Heart right ventricle (tissue), 16 donors: ENCODE data around the gene PCNX3. TPM values are rescaled to one million over a fixed set of nuclear protein-coding genes. Genes with fewer than 3 reads are reported as not detected.

Source experiments
- ATAC-seq, 8 donors: fragments of 200-7000 bp; cut with Tn5 transposase; one replicate each; pipeline ENCODE4 v1.9.1; 2020; ENCODE audit warnings: mild to moderate bottlenecking in 8 of 8, moderate library complexity in 8 of 8, moderate number of reproducible peaks in 1 of 8
- DNase-seq, 2 donors: peaks; one replicate each; pipeline ENCODE4 v3.0.0-alpha.2; 2020
- H3K27ac ChIP-seq, 10 donors: fragments of 200-600 bp; sonication (generic) in 2 of 10; one replicate each; pipeline versions ENCODE4 v1.5.0 to v1.8.0; 2020 to 2022; ENCODE audit warnings: mild to moderate bottlenecking in 3 of 10
- H3K27me3 ChIP-seq, 7 donors: fragments of 200-600 bp; one replicate each; pipeline ENCODE4 v1.8.0; 2021 to 2022; ENCODE audit warnings: mild to moderate bottlenecking in 2 of 7
- H3K36me3 ChIP-seq, 9 donors: fragments of 200-600 bp; sonication (generic) in 1 of 9; one replicate each; pipeline versions ENCODE4 v1.5.0 to v1.8.0; 2020 to 2022; ENCODE audit warnings: mild to moderate bottlenecking in 2 of 9
- H3K4me1 ChIP-seq, 9 donors: fragments of 200-600 bp; sonication (generic) in 1 of 9; one replicate each; pipeline versions ENCODE4 v1.5.0 to v1.8.0; 2020 to 2022; ENCODE audit warnings: mild to moderate bottlenecking in 4 of 9
- H3K4me3 ChIP-seq, 10 donors: fragments of 200-600 bp; sonication (generic) in 2 of 10; one replicate each; pipeline versions ENCODE4 v1.5.0 to v1.8.0; 2020 to 2022; ENCODE audit warnings: mild to moderate bottlenecking in 7 of 10, moderate library complexity in 2 of 10
- H3K9me3 ChIP-seq, 11 donors: fragments of 200-600 bp in 10 of 11; sonication (generic) in 2 of 11; one replicate each; pipeline versions ENCODE4 v1.5.0 to v1.8.0; 2013 to 2022; ENCODE audit warnings: mild to moderate bottlenecking in 2 of 11, control low read depth in 1 of 11, moderate library complexity in 1 of 11
- WGBS, 2 donors: extraction: QIAGEN DNeasy Blood & Tissue Kit; methylation state at CpG; one replicate each; pipeline ENCODE4 v1.1.7; 2013; ENCODE audit warnings: inconsistent platforms in 1 of 2; 5-methylcytosine and 5-hydroxymethylcytosine counted together
- intact Hi-C, 10 donors: fragments of 100-400 bp; cut with DNase I; formaldehyde crosslinking; loops; one replicate each; pipeline versions ENCODE4 v1.11.1 to v1.14.2; 2022
- polyA plus RNA-seq, 2 donors: library from polyadenylated mRNA; stranded (reverse); fragments of 200-250 nt; gene quantifications; one replicate each; pipeline ENCODE4 v1.2.3, GENCODE V29; 2013
- total RNA-seq, 10 donors: library from RNA; stranded (reverse); fragmentation: NEBNext Ultra II Directional in 3 of 10; extraction: Animal tissue kit (Norgen Biotek cat#: 25700) in 3 of 10; gene quantifications; one replicate each; pipeline versions ENCODE4 v1.2.1 to v1.2.4, GENCODE V29; 2021 to 2023
- TF ChIP-seq, protein P1 (sequence below), 9 donors: fragments of 200-600 bp; sonication (generic) in 2 of 9; IDR thresholded peaks; one replicate each; pipeline versions ENCODE4 v1.5.0 to v1.8.0; 2021 to 2022; ENCODE audit warnings: antibody characterized with exemption in 9 of 9, mild to moderate bottlenecking in 5 of 9, moderate library complexity in 1 of 9
- donor health status: Arrhythmogenic right ventricular cardiomyopathy.
- donor health status: ischemic (EF 13 %, LVEDD 7.1; RV severe dilation, severe dysfunction).
- donor health status: healthy with polysubstance abuse.
- donor health status: DM: no; HTN: yes; CAD: no.
- donor health status: DM: no; HTN: no; CAD: no.
- donor health status: ischemic (EF 25% LVEDD 6.9; RV normal size, moderate dysfunction).
- donor health status: ischemic (EF 25% LVEDD 5.7; RV mildly dilated, moderate dysfunction).
- donor health status: healthy.
- donor health status: DM: yes; HTN: yes; CAD: no.
- donor health status: Ischemic cardiomyopathy.
- donor health status: ischemic (EF 35%, LVEDD 5.7; RV mildly dilated, moderate dysfunction).
- donor health status: nonischemic (EF 11% LVEDD 7.7; RV severe dilation, severe dysfunction).
- donor health status: DM: yes; HTN: yes; CAD: no.
- donor health status: PGD.
- donor health status: ischemic (EF 29% LVEDD 5.4; RV normal size, mild dysfunction).
- donor health status: nonischemic (EF 23%, LVEDD 6.1; RV moderate dilation, normal function).

PCNX3 gene
- total and polyA plus RNA-seq, 12 donors = 9.4 to 16.9 (median 11.7) TPM

DNA sequence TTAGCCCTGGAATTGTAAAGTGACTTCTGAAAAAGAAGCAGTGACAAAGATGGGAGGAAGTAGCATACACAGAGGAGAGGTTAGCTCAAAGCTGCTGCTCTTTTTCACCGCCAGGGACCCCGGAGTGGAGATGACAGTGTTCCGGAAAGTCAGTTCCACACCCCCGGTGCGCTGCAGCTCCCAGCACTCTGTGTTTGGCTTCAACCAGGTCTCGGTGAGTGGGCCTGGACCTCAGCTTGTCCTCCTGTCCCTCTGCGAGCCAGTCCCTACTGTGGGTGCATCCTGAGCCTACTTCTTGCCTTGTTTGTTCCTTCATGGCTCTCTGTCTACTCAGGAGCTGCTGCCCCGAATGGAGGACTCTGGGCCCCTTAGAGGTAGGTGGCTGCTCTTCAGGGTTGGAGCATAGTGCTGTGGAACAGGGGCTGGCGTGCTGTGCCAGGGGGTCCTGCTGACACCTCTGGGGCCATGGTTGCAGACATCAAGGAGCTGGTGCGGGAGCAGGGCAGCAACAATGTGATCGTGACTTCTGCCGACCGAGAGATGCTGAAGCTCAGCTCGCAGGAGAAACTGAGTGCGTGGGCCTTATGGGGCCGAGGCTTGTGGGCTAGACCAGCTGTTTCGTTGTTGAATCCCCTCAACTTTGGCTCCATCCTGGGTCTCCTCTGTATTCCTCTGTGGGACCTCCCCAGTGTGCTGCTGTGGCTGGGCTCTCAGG, 1.7 kb downstream of the PCNX3 start:
- Histone ChIP-seq H3K4me1 (peaks cover 21 to 36% (median 26%) of the 10 kb centered on the region in 9 donors), H3K27ac (no peak overlapping the region)

DNA sequence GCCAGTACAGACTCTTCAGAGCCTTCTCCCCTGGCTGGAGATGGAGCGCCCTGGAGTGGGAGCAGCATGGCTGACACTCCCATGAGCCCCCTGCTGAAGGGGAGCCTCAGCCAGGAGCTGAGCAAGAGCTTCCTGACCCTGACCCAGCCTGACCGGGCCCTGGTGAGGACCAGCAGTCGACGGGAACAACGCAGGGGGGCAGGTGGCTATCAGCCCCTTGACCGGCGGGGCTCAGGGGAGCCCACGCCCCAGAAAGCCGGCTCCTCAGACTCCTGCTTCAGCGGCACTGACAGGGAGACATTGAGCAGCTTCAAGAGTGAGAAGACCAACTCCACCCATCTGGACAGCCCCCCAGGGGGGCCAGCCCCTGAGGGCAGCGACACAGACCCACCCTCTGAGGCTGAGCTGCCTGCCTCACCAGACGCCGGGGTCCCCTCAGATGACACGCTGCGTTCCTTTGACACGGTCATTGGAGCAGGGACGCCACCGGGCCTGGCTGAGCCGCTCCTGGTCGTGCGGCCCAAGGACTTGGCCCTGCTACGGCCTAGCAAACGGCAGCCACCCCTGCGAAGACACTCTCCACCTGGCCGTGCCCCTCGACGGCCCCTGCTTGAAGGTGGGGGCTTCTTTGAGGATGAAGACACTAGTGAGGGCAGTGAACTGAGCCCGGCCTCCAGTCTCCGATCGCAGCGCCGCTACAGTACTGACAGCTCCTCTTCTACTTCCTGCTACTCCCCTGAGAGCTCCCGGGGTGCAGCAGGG, 2.6 kb downstream of the PCNX3 start:
- H3K9me3 ChIP-seq = no peaks in the 10 kb centered on the region
- peaks cover 10 to 63% (median 42%) of the 10 kb centered on the region in 9 donors for H3K36me3 ChIP-seq
- peaks cover 14 to 28% (median 17%) of the 10 kb centered on the region in 9 donors for H3K4me1 ChIP-seq
- intact Hi-C loops = no loop called here
- no peak for ATAC-seq
- TF ChIP-seq, protein P1, sequence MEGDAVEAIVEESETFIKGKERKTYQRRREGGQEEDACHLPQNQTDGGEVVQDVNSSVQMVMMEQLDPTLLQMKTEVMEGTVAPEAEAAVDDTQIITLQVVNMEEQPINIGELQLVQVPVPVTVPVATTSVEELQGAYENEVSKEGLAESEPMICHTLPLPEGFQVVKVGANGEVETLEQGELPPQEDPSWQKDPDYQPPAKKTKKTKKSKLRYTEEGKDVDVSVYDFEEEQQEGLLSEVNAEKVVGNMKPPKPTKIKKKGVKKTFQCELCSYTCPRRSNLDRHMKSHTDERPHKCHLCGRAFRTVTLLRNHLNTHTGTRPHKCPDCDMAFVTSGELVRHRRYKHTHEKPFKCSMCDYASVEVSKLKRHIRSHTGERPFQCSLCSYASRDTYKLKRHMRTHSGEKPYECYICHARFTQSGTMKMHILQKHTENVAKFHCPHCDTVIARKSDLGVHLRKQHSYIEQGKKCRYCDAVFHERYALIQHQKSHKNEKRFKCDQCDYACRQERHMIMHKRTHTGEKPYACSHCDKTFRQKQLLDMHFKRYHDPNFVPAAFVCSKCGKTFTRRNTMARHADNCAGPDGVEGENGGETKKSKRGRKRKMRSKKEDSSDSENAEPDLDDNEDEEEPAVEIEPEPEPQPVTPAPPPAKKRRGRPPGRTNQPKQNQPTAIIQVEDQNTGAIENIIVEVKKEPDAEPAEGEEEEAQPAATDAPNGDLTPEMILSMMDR (IDR thresholded peaks at IDR 0.05) = no peak
- H3K4me3 ChIP-seq = no peak overlapping the region
- no peak for DNase-seq
- H3K27me3 ChIP-seq = no peaks in the 10 kb centered on the region
- no peak overlapping the region for H3K27ac ChIP-seq
- WGBS, 2 donors = 92 to 95% methylated on average over 33 of the region's 33 CpGs

More for the DNA sequence above, 1.7 kb downstream of the PCNX3 start:
- H3K27me3 ChIP-seq = no peaks in the 10 kb centered on the region
- H3K4me3 ChIP-seq = peak overlapping the region in 5 of 10 donors; percentile 87 to 99 (median 97)
- intact Hi-C loops = no loop called here
- TF ChIP-seq, protein P1 (IDR thresholded peaks at IDR 0.05) = no peak
- ATAC-seq (no peak), DNase-seq (no peak)
- 90% methylated on average over 17 of the region's 17 CpGs for WGBS, 2 donors
- H3K9me3 ChIP-seq = no peaks in the 10 kb centered on the region
- H3K36me3 ChIP-seq = peaks cover 10 to 61% (median 37%) of the 10 kb centered on the region in 9 donors

DNA sequence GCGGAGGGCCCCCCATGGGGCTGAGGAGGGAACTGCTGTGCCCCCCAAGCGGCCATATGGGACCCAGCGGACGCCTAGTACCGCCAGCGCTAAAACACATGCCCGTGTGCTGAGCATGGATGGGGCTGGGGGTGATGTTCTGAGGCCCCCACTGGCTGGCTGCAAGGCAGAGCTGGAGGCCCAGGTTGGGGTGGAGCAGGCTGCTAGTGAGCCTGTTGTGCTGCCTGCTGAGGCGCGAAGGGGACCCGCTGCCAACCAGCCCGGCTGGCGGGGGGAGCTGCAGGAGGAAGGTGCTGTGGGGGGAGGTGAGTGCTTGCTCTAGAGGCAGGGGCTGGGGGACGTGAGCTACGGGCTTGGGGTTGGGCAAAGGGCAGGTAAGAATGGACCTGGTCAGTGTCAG, 3.2 kb downstream of the PCNX3 start:
- no peak for ATAC-seq
- intact Hi-C loops = no loop called here
- no peaks in the 10 kb centered on the region for H3K9me3 ChIP-seq
- no peaks in the 10 kb centered on the region for H3K27me3 ChIP-seq
- TF ChIP-seq, protein P1 (IDR thresholded peaks at IDR 0.05) = no peak
- no peak overlapping the region for H3K27ac ChIP-seq
- no peak overlapping the region for H3K4me3 ChIP-seq
- 91 to 92% methylated on average over 14 of the region's 14 CpGs for WGBS, 2 donors
- H3K36me3 ChIP-seq = peaks cover 10 to 69% (median 48%) of the 10 kb centered on the region in 9 donors
- DNase-seq = no peak
- H3K4me1 ChIP-seq = peaks cover 11 to 22% (median 15%) of the 10 kb centered on the region in 9 donors

DNA sequence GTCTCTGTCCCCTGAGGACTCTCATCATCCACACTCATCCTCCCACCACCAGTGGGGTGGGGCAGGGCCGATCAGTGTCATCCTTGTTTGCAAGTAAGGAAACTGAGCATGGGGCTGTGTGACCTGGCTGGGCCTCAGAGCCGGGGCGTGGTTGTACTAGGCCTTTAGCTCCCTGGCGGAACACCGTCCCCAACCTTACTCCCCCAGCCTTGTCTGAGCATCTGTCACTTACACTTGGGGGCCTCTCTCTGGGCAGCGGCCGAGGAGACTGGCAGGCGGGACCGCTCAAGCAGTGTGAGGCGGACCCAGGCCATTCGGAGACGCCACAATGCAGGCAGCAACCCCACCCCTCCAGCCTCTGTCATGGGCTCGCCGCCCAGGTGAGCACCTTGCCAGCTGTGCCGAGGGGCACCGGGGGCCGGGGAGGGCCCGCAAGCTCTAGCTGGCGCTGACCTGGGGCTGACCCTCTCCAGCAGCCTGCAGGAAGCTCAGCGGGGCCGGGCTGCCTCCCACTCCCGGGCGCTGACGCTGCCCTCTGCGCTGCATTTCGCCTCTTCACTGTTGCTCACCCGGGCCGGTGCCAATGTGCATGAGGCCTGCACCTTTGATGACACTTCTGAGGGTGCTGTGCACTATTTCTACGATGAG, 3.8 kb downstream of the PCNX3 start:
- no peak for ATAC-seq
- no peak for DNase-seq
- H3K36me3 ChIP-seq = peaks cover 10 to 76% (median 53%) of the 10 kb centered on the region in 9 donors

More for the DNA sequence above, 3.8 kb downstream of the PCNX3 start:
- 92 to 96% methylated on average over 29 of the region's 29 CpGs for WGBS, 2 donors
- TF ChIP-seq, protein P1 (IDR thresholded peaks at IDR 0.05) = no peak
- intact Hi-C loops = no loop called here
- H3K4me3 ChIP-seq = no peak overlapping the region
- H3K9me3 ChIP-seq = no peaks in the 10 kb centered on the region
- H3K4me1 ChIP-seq = peaks cover 11 to 19% (median 15%) of the 10 kb centered on the region in 9 donors
- no peaks in the 10 kb centered on the region for H3K27me3 ChIP-seq
- H3K27ac ChIP-seq = no peak overlapping the region
